K562 (cell line): ENCODE data around the gene TCF12. TPM values are rescaled to one million over a fixed set of nuclear protein-coding genes. Genes with fewer than 3 reads are reported as not detected.

ENCODE experiments used
- CXXC5 ChIP-seq: fragments of 250-450 bp; sonication (Bioruptor Pico); IDR thresholded peaks from 2 replicates; pipeline ENCODE4 v1.8.0; 2022; ENCODE audit warnings: inconsistent platforms, mild to moderate bottlenecking, moderate library complexity
- DLX4 ChIP-seq: fragments of 250-450 bp; sonication (Bioruptor Pico); IDR thresholded peaks from 2 replicates; pipeline ENCODE4 v1.6.1; 2021; ENCODE audit warnings: mild to moderate bottlenecking
- DPF2 ChIP-seq: fragments of 450-650 bp; IDR thresholded peaks from 2 replicates; pipeline ENCODE4 v1.6.1; 2016
- HDAC8 ChIP-seq: fragments of 450-650 bp; IDR thresholded peaks from 2 replicates; pipeline ENCODE4 v1.6.1; 2016; ENCODE audit warnings: mild to moderate bottlenecking, missing genetic modification characterization, moderate library complexity, missing compliant biosample characterization
- HSF4 ChIP-seq: fragments of 250-450 bp; sonication (Bioruptor Pico); IDR thresholded peaks from 2 replicates; pipeline ENCODE4 v2.1.2; 2022; ENCODE audit warnings: mild to moderate bottlenecking, moderate library complexity, borderline replicate concordance
- KDM5B ChIP-seq: fragments of 200-600 bp; sonication (generic); IDR thresholded peaks from 2 replicates; pipeline ENCODE4 v1.6.1; 2012; ENCODE audit warnings: low read depth, mild to moderate bottlenecking, moderate library complexity, low read length, control low read depth, inconsistent platforms; ENCODE audit not compliant: insufficient replicate concordance
- NR3C1 ChIP-seq: sonication (generic); formaldehyde crosslinking; IDR thresholded peaks from 2 replicates; pipeline ENCODE4 v1.8.1; 2022; ENCODE audit warnings: missing genetic modification reagents
- NRF1 ChIP-seq, 2 experiments: fragments of 450-650 bp; IDR thresholded peaks in 1 of 2; conservative IDR thresholded peaks in 1 of 2; 2 replicates each; pipeline ENCODE4 v1.6.1; 2014; ENCODE audit warnings: mild to moderate bottlenecking in 2 of 2
- PCBP2 ChIP-seq: fragments of 200-400 bp; formaldehyde crosslinking; IDR thresholded peaks from 2 replicates; pipeline ENCODE4 v1.6.1; 2018; ENCODE audit warnings: low read length, low read depth, mild to moderate bottlenecking, moderate library complexity; ENCODE audit not compliant: poor library complexity, severe bottlenecking
- SETDB1 ChIP-seq: IDR thresholded peaks from one replicate; pipeline ENCODE4 v1.6.1; 2012; ENCODE audit warnings: low read length, control low read depth, inconsistent platforms
- SNIP1 ChIP-seq: fragments of 450-650 bp; IDR thresholded peaks from 2 replicates; pipeline ENCODE4 v1.7.1; 2017; ENCODE audit warnings: low read depth, mild to moderate bottlenecking
- SRSF1 ChIP-seq: fragments of 200-400 bp; formaldehyde crosslinking; IDR thresholded peaks from 2 replicates; pipeline ENCODE4 v1.6.1; 2017; ENCODE audit warnings: mild to moderate bottlenecking, low read depth, low read length, moderate library complexity
- STAT5B ChIP-seq: fragments of 250-450 bp; sonication (Bioruptor Pico); IDR thresholded peaks from 2 replicates; pipeline ENCODE4 v1.8.0; 2021; ENCODE audit warnings: mild to moderate bottlenecking, inconsistent platforms
- SUPT5H ChIP-seq: fragments of 450-650 bp; IDR thresholded peaks from 2 replicates; pipeline ENCODE4 v1.6.1; 2016
- TFAM ChIP-seq: fragments of 250-450 bp; sonication (Bioruptor Pico); conservative IDR thresholded peaks from 2 replicates; pipeline ENCODE4 v1.5.0; 2021; ENCODE audit warnings: mild to moderate bottlenecking, moderate library complexity
- ZNF280A ChIP-seq: fragments of 450-650 bp; IDR thresholded peaks from 2 replicates; pipeline ENCODE4 v1.6.1; 2018; ENCODE audit warnings: mild to moderate bottlenecking, low read depth; ENCODE audit not compliant: partially characterized antibody
- ZNF3 ChIP-seq: fragments of 250-450 bp; sonication (Bioruptor Pico); IDR thresholded peaks from 2 replicates; pipeline ENCODE4 v1.5.0; 2021; ENCODE audit warnings: mild to moderate bottlenecking, moderate library complexity
- ZNF551 ChIP-seq: fragments of 250-450 bp; sonication (Bioruptor Pico); IDR thresholded peaks from 2 replicates; pipeline ENCODE4 v1.5.0; 2021; ENCODE audit warnings: mild to moderate bottlenecking, moderate library complexity
- ZNF655 ChIP-seq: fragments of 250-450 bp; sonication (Bioruptor Pico); IDR thresholded peaks from 2 replicates; pipeline ENCODE4 v1.5.0; 2021
- polyA plus RNA-seq, 8 experiments: library from polyadenylated mRNA; depleted of rRNA in 4 of 8; stranded (reverse) in 5 of 8; unstranded in 3 of 8; fragments of >200 nt; fragmentation: Nextera tagmentation in 2 of 8; fragmentation: Illumina TruSeq in 1 of 8; extraction: Ambion mirVana in 2 of 8; extraction: Trizol in 1 of 8; gene quantifications; 2 replicates each; pipeline versions ENCODE4 v1.2.1 to v1.2.3, GENCODE V29; 2011 to 2014; ENCODE audit warnings: inconsistent platforms in 1 of 8, missing spikeins in 1 of 8
- total RNA-seq, 7 experiments: library from RNA; depleted of rRNA in 6 of 7; stranded (reverse); fragments of >200 nt in 6 of 7; fragmentation: Illumina TruSeq in 2 of 7; extraction: Trizol in 2 of 7; gene quantifications; 2 replicates each; pipeline versions ENCODE4 v1.2.1 to v1.2.3, GENCODE V29; 2011 to 2021; ENCODE audit warnings: low replicate concordance in 1 of 7
- TF ChIP-seq, protein P1 (sequence below): fragments of 450-650 bp; formaldehyde crosslinking; IDR thresholded peaks from 2 replicates; pipeline ENCODE4 v1.4.0; 2020; ENCODE audit warnings: mild to moderate bottlenecking
- TF ChIP-seq, protein P2 (sequence below), 3 experiments: fragments of 200-800 bp in 1 of 3; sonication (Bioruptor generic) in 1 of 3; sonication (generic) in 1 of 3; formaldehyde crosslinking in 1 of 3; IDR thresholded peaks; 2 replicates each; pipeline versions ENCODE4 v1.6.1 to v1.8.0; 2016 to 2022; ENCODE audit warnings: mild to moderate bottlenecking in 2 of 3, missing compliant biosample characterization in 2 of 3, missing genetic modification characterization in 2 of 3, missing genetic modification reagents in 1 of 3
- TF ChIP-seq, protein P3 (sequence below): fragments of 450-650 bp; formaldehyde crosslinking; conservative IDR thresholded peaks from 2 replicates; pipeline ENCODE4 v1.4.0; 2022; ENCODE audit warnings: mild to moderate bottlenecking, missing genetic modification characterization

Gene TCF12
- total and polyA plus RNA-seq, 9 of the 15 experiments (the other 6 are each of a cell fraction or from before 2014, with no cell fraction given), result 10.5 to 132 (median 52.9) TPM

DNA sequence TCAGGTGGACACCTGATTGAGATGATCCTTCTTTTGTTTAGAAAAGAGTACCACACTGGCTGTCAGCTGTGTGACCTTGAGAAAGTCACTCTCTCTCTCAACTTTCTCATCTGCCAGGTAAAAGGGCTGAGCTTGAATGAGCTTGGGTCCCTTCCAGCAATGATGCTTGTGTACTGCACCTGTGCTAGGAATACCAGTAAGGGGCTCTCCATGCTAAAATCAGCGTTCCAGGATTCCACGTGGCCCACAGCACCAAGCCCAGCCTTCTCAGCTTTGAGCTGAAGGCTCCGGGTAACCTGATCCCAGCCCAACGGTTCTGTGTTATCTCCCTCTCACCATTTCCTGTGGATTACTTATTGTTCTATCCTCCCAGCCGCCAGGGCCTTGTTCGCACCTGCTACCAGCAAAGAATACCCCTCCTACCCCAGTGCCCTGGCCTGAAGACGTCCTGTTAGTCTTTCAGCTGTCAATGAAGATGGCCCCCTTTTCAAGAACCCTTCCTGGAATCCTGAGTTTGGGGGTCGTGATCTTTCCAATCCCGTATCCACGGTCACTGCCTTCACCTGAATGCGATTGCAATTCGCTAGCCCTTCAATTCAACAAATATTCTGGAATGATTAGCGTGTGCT is 403.6 kb downstream of the TCF12 start (continued):
- TF ChIP-seq PCBP2 (no peak), DPF2 (peak; percentile 84), STAT5B (CRISPR knock-in tag) (no peak), ZNF280A (no peak), HSF4 (no peak), SRSF1 (no peak), HDAC8 (tag) (peak; percentile 71), SNIP1 (no peak), CXXC5 (CRISPR knock-in tag) (peak; percentile 84), ZNF3 (CRISPR knock-in tag) (no peak), ZNF551 (CRISPR knock-in tag) (no peak), TFAM (CRISPR knock-in tag) (no peak), NRF1 (conservative IDR thresholded peaks at IDR 0.05 in 1 of 2, IDR thresholded peaks at IDR 0.05 in 1 of 2) (no peak; a peak in 1 of 4 replicates), DLX4 (CRISPR knock-in tag) (no peak), ZNF655 (CRISPR knock-in tag) (no peak), SETDB1 (no peak), SUPT5H (peak; percentile 53), KDM5B (peak; percentile 58), NR3C1 (CRISPR knock-in tag) (no peak)
- TF ChIP-seq, protein P1, sequence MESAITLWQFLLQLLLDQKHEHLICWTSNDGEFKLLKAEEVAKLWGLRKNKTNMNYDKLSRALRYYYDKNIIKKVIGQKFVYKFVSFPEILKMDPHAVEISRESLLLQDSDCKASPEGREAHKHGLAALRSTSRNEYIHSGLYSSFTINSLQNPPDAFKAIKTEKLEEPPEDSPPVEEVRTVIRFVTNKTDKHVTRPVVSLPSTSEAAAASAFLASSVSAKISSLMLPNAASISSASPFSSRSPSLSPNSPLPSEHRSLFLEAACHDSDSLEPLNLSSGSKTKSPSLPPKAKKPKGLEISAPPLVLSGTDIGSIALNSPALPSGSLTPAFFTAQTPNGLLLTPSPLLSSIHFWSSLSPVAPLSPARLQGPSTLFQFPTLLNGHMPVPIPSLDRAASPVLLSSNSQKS (CRISPR knock-in tag), result no peak
- TF ChIP-seq, protein P2, sequence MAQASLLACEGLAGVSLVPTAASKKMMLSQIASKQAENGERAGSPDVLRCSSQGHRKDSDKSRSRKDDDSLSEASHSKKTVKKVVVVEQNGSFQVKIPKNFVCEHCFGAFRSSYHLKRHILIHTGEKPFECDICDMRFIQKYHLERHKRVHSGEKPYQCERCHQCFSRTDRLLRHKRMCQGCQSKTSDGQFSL (CRISPR knock-in tag; IDR thresholded peaks at IDR 0.05), result no peak
- TF ChIP-seq, protein P2 (tag; IDR thresholded peaks at IDR 0.05), result no peak
- TF ChIP-seq, protein P3, sequence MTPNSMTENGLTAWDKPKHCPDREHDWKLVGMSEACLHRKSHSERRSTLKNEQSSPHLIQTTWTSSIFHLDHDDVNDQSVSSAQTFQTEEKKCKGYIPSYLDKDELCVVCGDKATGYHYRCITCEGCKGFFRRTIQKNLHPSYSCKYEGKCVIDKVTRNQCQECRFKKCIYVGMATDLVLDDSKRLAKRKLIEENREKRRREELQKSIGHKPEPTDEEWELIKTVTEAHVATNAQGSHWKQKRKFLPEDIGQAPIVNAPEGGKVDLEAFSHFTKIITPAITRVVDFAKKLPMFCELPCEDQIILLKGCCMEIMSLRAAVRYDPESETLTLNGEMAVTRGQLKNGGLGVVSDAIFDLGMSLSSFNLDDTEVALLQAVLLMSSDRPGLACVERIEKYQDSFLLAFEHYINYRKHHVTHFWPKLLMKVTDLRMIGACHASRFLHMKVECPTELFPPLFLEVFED, result no peak
